HG02852 (cell line): ENCODE data around the gene DPP10.
A peak's percentile ranks its signal among the peaks of the same experiment; 100 is the strongest.

Experiments used
- ATAC-seq: cut with Tn5 transposase; IDR thresholded peaks from one replicate; pipeline ENCODE4 v1.9.1; 2021; ENCODE audit warnings: mild to moderate bottlenecking, moderate library complexity; ENCODE audit not compliant: unreplicated experiment

Gene DPP10

DNA sequence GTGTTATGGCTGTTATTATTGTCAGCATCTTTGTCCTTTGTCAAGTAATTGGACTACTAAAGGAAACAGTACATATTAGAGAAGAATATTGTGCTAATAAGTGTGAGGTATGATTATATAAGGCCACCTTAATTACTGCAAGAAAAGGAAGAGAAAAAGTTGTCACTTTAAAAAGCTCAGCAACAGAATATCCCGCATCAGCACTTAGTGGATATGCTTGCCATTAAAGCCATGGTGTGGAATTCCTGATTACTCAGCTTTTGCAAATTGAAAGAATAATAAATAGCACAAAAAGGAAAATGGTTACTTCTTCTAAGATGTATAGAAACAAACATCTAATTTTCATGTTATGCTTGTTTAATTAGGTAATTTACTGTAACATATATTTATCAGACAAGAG, 347.5 kb downstream of the DPP10 start:
- ATAC-seq = no peak

DNA sequence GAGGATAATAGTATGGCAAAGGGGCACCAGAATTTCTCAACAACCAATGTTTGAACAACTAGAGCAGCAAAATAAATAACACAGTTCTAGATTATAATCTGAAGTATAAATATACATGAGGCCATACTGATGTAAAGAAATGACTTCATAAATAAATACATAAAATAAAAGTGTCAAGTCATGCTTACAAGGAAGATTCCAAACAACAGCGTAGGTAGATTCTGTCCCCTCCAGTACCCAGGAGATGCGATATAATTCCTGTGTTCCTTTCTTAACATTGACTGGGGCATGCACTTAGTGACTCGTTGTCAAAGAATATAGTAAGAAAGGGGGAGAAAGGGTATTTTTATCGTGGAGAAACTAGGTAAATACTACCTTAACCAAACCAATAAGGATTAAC, 355.1 kb downstream of the DPP10 start:
- no peak for ATAC-seq

DNA sequence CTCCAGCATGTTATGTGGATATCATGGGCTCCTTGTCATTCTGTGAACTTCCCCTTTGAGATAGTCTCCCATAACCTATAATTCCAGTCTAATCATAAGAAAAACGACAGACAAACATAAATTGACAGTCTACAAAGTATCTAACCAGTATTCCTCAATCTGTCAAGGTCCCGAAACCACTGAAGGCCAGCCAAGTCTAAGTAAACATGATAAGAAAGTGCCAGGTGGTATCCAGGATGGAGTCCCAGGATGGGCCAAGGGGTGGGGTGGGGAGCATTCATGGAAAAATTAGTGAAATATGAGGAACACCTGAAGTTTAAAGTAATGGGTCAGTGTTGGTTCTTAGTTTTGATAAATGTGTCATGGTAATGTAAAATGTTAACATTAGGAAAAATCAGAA, 355.5 kb downstream of the DPP10 start:
- no peak for ATAC-seq

DNA sequence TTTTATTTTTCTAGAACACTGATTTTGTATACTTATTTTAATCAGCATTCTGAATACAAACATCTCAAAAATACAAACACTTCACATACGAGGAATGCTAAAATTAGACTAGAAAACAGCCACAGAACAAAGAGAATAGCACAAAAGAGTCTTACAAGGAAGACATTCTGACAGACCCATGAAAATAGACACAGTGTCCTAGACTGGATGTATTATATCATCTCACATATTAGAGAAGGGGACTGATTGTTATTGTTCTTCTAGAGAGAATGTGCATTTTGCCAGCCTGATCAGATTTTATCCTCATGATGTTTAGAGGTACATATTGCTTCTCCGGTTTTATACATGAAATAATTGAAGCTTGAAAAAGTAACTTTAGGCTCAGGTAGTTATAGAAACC, 357.9 kb downstream of the DPP10 start:
- no peak for ATAC-seq

DNA sequence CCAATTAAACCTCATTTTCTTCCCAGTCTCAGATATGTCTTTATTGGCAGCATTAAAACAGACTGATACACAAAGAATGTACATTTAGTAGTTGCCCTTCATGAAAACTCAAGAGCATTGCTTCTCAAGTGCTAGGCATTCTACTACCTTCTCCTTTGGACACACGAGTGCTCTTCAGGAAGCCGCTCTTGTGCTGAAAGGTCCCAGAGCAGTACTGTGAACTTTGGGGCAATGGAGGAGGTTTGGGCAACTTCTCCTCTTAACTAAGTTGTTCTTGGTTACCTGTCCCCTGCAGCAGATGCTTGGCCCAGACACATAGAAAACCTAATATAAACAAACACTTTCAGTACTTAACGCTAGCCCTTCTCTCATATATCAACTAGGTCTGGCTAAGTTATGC, 362.8 kb downstream of the DPP10 start:
- ATAC-seq = no peak

DNA sequence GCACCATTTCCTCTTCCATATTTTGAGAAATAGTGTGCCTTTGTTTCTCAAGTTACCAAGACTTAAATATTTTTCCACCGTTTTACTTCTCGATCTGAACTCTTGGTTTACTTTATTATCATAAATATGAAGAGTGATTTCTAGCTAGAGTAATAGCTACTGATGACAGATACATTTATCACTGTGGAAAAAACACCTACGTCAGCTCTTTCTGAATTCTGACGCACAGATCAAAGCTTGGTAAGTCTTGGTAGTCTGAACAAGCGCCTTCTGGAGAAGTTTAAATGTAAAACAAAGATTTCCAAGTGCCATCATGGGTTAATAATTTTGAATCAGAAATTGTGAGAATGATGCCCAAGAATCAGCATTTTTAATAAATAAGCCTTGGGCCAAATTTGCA, 367.7 kb downstream of the DPP10 start:
- no peak for ATAC-seq

DNA sequence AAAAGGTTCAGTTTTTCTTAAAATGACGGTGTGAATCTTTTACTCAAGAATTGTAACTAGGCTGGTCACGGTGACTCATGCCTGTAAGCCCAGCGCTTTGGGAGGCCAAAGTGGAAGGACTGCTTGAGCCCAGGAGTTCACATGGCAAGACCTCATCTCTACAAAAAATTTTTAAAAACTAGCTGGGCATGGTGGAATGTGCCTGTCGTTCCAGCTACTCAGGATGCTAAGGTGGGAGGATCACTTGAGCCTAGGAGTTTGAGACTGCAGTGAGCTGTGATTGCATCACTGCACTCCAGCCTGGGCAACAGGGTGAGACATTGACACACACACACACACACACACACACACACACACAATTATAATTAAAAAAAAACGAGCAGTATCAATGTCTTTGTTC, 369.8 kb downstream of the DPP10 start:
- ATAC-seq = no peak

DNA sequence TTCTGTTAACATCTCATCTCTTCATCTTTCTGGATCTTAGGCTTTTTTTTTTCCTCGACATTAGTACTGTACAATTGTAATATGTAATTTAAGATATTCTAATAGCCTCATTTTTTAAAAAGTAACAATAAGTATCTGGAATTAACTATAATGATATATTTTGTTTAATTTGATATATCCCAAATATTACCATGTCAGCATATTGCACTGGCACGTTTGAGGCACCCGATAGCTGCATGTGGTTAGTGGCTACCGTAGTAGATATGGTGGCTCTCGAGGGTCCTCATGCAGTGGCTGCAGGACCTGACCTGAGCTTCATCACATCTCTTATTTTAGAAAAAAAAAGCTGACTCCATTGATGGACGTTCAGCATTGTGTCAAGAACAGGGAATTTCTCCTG, 371.9 kb downstream of the DPP10 start:
- ATAC-seq = no peak

DNA sequence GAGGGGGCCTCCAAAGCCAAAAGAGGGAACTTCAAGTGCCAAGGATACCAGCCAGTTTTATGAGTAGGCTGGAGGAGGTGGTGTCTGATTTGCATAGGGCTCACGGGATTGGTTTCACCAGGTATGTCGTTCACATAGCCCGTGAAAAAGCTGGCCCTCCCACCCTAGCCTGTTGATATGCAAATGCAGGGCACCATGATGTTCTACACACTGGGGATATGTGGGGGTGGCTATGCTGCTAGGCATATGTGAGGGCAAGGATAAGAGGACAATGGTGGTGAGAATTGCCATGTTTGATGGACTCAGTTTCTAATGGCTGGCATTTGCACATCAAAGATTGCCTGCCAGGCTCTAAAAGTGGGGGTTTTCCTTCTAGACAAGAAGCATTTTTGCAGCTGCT, 378.6 kb downstream of the DPP10 start:
- ATAC-seq = no peak

DNA sequence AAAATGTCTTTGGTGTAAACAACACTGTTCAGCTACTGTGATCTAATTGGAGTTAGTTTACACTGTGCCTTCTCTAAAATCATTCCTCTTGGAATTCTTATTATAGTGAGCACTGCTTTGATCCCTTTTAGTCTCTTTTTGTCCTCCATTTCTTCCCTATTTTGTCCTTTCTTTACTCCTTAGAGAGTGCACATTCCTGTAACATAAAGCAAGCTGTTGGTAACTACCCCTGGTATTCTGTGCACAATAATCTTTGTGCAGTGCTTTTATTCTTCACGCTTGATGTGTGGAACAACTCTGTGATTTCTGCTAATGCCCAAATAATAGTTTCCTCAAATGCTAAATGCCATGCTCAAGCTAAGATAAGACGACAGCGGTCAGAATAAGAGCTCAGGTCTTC, 401.5 kb downstream of the DPP10 start:
- no peak for ATAC-seq

DNA sequence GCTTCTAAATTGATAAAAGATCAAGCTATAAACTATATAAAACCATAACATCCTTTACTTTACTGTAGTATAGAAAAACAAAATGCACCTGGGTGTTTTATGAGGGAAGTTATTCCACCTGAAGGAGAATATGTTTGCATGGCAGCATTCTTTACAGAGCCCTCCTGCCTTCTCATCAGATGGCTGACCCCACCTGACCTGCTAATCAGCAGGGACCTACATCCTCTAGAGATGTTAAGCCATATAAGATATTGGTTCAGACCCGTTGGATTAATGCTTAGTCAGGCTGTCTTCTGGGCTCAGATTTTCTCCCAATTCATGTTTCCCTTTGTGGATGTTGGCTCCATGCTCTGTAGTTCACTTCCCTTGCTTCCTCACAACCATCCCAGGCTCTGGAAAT, 414.8 kb downstream of the DPP10 start:
- ATAC-seq = no peak

DNA sequence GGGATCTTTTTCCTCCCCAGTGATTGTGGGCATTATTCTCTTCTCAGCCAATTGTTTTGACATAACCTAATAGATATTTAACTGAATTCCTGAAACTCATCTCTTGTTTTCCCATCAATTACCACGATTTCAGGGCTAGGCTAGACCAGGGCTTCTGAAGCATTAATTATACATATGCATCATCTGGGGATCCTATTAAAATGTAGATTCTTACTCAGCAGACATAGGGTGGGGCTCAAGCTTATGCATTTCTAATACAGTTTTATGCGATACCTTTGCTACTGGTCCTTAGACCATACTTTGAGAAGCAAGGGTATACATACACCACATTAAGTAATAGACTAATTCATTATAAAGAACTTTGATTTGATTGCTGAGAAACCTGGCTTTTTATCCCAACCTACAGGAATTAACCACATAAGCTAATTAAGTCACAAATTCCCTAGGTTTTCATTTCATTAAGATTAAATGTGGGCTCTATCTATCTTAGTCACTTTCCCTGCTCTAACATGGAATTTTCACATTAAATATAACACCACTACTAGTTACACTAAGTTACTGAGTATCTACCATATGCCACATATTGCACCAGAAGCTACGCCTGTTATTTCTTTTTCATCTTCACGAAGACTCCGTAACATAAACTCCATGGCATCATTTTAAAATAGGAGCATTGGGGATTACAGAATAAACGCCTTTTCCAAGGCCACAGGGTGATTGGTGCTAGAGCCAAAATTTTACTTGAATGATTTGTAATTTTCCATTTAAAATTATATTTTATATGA, 417.5 kb downstream of the DPP10 start:
- ATAC-seq = no peak

DNA sequence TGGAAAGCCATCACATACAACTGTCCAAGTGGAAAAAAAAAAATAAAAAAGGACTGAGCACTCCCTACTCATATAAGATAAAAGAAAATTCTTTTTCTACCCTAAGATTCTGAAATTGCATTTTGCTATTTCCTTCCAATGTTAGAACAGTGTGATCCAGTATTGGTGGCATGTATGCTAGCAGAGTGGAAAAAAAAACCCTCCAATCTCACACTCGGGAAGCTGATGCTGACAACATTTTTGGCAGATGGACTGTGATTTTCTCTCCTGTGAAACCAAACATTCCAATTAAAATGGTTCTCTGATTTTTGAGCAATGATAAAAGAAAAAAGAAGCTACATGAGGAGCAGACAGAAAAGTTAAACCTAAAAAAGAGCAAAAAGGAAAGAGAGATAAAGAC, 419.8 kb downstream of the DPP10 start:
- ATAC-seq = no peak

DNA sequence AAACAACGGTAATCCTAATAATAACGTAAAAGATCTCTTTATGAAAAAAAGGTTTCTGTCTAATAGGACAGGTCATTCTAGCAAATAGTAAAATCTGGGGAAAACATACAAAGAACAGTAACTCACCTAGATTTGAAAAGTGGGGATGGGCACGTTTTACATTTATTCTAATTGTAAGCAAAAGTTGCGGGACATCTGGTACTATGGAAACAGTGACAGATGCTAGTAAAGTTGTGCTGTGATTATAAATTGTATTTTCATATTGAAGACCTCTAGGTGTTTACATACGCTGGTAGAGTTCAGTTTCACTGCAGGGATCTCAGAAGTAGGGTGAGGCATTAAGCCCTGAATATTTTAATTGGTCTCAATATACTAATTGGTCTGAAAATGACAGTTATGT, 422.5 kb downstream of the DPP10 start:
- ATAC-seq = no peak

DNA sequence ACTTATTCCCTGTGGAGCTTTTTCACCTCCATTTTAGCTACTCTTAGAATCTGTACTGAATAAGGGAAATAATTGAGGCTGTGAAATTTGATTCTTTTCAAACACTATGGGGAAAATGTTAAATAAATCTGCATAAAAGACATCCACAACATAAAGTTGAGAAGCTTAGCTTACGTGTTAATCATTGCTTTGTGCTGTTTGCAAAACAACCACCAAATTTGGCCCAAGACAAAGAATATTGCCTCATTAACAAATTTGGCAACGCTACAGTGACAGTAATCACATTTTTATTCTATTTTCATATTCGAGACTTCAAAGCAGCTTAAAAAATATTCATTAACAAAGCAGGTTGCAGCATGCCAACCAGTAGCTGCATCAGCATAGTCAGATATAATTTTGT, 437.6 kb downstream of the DPP10 start:
- ATAC-seq = no peak

DNA sequence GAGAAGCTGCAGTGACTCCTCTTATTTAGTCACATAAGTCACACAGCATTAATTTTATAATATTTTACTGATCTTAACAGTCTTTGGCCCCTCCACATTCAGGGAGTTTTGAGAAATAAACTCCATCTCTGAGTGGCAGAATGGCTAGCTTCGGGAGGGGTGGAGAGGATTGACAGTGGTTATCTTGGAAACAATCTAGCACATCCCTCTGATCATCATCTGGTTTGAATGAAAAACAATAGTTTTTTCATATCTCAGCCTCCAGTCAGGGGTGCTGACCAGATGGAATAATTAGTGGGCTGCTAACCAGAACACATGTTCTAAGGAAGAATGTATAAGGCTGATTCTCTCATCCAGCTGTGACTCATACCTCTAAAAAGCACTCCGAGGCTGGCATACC, 477.5 kb downstream of the DPP10 start:
- ATAC-seq = no peak

DNA sequence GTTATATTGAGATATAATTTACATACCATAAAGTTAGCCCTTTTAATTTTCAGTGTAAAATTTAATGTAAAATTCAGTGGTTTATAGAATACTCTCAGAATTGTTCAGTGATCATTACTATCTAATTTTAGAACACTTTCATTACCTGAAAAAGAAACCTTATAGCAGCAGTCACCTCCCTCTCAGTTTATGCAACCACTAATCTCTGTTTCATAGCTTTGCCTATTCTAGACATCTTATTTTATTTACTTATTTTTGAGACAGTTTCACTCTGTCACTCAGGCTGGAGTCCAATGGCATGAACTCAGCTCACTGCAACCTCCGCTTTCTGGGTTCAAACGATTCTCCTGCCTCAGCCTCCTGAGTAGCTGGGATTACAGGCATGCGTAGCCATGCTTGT, 479.6 kb downstream of the DPP10 start:
- peak; percentile 54 for ATAC-seq

DNA sequence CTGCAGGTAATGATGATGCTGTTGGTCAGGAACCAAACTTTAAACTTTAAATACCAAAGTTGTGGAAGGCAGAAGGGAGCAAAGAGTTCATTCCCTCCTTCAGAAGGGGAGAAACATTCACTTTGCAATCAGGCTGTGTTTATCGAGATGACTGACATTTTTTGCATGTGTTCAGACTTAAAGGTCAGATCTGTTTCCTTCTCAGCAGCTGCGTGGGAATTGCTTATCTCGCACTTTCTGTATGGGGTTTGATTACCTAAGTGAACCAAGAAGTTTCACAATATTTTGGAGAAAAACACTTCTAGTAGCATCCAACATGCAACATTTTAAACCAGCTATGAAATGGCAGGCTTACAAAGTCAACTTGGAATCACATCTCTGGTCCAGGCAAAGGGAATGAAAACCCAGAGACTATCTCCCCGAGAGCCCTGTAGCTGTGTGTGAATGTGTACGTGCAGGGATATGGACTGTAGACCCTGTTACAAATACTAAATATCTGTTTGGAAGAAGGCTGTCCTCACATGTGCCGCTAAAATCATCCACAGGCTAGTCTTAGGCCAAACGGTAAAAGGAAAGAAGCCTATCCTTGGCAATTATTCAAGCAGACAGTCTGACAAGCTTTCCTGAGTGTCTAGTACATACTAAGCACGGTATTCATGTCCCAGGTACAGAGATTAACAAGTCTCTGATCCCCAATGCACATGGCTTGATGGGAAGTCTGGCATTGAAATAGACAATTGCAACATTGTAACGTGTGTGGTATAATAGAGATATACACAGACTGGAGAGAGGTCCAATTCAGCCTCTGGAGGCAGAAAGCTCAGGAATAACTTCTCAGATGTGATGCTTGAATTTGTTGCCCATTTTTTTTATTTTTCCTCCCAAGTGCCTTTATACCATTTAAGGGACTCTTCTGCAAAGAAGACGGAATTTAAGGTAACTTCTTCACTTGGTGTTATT, 483.1 kb downstream of the DPP10 start:
- ATAC-seq = no peak

DNA sequence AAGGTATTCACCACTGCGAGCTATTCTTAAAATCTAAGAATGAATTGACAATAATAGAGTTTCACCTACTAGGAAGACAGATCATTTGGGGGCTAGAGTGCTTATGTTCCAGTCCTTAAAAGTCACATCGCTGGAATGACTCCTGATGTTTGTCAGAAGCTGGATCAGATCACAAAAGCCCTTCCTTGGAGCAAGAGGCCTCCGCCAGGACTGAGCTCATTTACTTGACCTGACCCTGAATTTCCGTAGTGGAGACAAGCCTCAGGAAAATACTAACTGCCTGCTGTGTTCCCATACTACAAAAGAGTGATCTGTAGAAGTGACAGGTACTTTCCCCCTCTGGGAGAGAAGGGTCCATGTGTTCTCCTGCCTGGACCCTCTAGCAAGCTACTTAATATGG, 483.9 kb downstream of the DPP10 start:
- ATAC-seq = no peak

DNA sequence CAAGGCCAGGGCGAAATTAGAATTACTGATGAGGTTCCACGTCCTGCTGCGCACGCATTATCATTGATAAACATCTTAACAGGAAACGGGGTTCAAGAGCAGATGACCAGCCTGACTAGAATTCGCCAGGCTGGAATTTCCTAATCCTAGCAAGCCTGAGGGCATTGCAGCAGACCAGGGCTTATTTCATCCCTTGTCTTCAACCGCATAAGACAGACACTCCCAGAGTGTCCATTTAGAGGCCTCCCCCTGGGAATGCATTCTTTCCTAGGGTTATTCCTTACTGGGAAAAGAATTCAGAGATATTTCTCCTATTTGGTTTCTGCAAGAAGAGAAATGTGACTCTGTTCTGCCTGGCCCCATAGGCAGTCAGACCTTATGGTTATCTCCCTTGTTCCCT, 486.8 kb downstream of the DPP10 start:
- no peak for ATAC-seq

DNA sequence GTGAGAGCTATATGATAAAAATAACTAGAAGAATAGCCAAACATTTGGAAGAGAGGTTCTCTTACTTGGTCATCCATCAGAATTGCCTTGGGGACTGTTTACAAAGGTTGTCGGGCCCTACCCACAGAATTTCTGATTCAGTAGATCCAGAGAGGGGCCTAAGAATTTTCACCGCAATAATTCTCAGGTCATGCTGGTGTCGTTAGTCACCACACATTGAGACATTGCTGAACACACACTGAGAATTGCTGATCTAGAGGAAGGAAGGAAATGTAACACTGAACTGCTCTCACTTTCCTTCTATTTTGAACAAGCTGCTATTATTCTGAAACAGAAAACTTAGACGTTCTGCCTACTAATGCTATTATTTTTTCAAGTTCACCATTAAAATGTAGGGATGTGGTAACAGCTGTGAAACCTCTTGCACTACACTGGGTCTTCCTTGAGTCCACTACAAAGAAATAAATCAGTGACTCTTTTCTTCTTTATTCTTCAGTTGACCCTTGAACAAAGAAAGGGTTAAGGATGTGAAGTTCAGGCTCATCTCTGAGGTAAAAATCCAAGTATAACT, 491.3 kb downstream of the DPP10 start:
- no peak for ATAC-seq

DNA sequence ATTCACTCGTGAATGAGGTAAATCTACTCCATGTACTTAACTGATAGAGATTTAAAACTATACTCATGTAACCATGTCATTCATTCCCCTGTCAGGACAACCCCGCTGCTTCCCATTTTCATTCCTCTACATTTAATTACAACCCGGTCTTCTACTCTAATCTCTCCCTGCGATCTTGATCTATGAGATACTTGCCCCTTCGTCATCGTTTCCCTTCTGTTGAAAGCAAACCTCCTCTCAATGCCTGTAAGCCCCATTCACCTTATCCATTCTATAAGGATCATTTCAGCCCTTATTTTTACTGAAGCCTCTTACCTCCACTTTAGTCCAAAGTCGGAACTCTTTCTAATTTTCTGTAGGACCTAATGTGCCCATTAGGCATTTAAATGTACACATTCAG, 492.6 kb downstream of the DPP10 start:
- ATAC-seq = no peak
